HG02885 (cell line): ENCODE results near the gene LRRC8D.
"Not testable (repeated sequence)": the region's sequence is repeated elsewhere in the genome, so short reads cannot be mapped to it uniquely, and the experiment has no call there.

Experiments
- ATAC-seq: cut with Tn5 transposase; IDR thresholded peaks from one replicate; pipeline ENCODE4 v1.9.1; 2021; ENCODE audit warnings: mild to moderate bottlenecking; ENCODE audit not compliant: unreplicated experiment, poor library complexity

Gene LRRC8D

DNA sequence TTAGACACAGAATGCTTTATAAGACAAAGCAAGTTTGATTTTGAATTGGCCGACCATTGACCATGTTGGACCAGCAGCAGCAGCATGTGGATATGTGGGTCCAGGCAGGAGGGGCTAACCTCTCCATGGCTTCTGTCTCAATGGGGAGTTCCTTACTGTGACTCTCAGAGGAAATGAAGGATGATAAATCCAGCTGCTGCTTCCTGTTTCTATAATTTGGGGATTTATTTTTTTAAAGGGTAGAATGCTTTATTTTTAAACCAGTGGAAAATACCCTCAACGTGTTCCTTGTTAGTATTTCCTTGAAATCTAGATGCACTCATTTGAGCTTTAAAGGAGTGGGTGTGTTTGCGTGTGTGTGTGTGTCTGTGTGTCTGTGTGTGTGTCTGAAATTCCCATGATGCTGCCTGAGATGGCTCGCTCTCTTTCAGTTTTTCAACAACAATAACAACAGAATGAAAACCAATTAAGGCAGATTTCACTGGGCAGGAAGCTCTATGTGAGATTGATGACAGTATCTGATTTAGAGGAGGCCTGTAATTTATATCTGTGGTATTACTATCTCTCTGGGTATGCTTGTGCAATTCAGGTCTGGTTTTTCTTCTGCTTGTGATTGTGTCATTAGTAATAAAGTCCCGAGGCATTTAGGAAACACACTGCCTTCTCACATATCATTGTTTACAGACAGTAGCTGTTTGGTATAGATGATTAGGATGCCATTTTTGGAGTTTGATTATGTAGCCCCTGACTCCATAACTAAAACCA is 88.0 kb downstream of the LRRC8D start:
- no peak for ATAC-seq

DNA sequence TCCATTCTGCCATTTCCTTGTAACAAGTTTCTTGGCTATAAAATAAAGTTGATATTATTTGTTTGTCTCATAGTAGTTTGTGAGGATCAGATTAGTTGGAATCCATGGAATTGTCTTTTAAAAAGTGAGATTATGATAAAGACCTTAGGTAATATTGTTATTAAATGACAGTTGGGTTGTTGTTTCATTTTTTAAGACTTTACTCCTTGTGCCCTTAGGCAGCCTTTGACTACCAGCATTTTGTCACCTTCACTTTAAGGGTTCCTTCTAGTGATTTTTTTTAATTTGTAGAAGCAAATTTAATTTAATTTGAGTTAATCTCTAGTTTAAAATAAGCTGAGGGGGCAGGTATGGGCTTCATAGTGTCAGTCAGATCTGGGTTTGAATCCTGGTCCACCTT is 89.4 kb downstream of the LRRC8D start:
- no peak for ATAC-seq

DNA sequence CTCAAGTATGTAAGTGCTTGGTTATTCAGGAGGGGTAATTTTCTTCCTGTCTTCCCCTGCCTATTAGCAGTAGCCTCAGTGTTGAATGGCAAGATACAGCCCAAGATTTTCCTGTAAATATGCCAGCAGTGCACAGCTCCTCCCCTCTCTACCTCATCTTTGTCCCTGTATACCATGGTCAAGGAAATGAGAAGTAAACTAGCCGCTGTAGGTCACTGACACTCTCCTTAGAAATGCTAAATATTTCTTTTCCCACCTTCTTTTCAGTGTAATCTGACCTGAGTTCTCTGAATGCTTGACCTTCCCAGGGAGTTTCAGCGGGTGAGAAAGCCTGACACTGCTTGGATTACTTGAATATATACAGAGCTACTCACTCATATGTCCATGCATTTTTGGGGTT is 89.9 kb downstream of the LRRC8D start:
- ATAC-seq = no peak

DNA sequence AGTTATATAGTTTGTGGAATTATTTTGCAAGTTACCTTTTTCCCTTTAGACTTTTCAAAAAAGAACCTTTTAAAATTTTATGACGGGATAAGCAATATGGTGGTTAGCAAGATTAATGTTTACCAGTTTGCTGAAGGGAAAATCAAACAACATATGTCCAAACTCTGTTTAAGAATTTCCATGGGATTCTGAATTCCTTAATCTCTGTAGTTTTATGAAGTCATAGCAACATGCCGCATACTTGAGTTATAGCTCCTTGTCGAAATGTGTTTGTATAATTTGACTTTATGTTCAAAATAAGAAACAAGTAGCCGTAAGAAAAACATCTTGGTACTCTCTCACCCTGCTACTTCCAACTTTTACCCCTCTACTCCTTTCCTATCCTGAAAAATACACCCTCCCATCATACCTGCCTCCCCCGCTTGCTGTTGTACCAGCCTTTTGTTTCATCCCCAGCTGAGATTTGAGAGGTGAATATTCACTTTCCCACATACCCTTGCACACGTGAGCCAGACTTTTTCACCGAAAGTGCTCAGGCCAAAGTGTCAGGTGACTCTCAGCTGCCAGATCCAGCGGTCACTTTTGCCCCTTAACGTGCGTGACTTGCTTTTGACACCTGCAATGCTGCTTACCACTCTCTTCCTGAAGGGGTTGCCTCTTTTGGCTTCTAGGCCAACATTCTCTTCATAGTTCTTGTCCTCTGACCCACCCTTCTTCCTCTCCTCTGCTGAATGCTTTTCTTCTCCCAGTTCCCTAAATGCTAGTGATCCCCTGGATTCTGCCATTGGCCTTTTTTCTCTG is 90.6 kb downstream of the LRRC8D start:
- ATAC-seq = no peak

DNA sequence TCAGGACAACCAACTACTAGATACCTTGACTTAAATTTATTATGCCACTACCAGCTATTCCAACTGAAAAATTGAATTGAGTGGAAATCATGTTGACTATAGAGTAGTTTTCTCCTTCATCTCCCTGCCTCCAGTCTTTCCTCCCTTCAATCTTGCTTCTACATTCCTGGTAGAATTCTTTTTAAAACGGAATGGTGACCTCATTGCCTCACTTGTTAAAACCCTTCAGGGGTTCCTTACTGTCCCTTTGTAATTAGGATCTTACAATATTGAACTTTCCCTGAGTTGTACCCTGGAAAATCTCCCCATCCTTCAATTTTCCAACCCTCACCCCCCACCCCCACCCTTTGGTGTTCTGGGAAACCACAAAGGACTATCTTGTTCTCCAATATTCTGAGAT is 91.2 kb downstream of the LRRC8D start:
- ATAC-seq = no peak

DNA sequence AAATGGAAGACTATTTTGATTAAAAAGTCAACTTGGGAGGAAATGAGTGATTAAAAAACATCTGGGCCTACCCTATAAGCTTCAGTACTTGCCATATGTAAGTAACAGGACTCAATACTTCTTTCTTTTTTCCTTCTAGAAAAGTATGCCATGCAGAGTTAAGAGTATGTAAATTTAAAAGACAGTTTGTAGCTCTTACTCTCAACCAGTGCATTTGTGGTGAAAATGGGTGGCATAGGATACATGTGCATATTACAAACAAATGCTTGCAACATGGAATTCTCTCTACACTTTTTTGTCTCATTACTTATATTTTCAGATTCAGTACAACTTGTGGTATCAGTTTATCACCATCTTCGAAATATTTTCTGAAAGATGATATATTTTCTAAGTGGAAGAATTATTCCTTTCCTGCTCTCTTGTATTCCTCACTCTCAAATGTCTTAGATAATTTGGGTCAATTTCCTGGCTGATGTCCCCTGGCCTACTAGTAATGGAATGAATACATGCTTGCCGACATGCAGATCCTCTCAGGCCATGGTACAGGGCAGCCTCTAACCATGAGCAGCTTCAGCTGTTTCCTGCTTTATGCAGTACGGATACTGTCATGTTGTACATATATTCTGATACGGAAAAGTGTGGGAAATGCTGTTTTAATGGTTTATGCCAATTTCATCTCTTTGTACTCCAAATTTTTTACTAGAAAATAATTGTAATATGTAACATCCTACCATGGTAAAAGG is 92.7 kb downstream of the LRRC8D start:
- ATAC-seq = no peak

DNA sequence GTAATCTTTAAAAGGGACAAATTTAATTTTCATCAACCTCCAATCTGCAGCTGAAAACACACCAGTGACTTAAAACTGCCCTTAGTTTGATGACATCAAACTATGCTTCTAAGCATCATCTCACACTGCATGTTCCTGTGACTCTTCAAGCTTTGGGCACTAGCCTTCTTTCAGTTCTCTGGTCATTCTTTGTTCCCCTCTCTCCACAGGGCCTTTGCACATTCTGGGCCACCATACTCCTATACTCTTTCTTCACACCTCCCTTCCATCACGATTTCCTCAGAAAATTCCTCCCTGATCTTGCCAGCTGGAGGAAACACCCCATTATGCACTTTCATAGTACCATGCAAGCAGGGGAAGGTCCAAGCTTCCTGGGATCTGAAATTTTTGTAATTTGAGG is 96.5 kb downstream of the LRRC8D start:
- ATAC-seq = no peak

DNA sequence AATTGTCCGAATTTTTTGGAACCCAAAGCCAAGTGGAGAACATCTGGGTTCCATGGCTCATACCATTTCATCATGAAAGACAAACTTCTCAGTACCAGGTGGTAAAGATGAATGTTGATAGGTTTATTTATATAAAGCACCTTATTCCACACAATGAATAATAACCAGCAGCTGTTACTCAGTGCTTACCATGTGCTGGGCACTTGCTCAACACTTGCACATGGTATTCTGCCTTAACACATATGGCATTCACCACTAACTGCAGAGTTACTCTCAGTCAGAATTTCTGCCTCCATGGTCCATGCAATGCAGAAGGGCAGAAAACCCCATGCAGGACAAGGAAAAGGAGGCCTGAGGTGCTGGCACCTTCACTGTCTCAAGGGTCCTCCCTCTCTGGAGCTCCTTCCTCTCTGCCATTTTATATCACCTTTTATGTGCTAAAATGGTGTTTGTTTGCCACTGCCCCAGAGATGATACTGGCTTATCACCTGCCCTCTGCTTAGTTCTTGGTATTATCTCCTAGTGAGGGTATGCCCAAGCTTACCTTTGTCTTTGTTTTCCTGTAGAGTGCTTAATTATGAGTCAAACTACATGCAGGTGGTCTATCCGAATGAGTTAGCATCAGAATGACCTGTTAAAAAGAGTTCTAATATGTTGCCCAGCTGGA is 97.4 kb downstream of the LRRC8D start:
- ATAC-seq = no peak

DNA sequence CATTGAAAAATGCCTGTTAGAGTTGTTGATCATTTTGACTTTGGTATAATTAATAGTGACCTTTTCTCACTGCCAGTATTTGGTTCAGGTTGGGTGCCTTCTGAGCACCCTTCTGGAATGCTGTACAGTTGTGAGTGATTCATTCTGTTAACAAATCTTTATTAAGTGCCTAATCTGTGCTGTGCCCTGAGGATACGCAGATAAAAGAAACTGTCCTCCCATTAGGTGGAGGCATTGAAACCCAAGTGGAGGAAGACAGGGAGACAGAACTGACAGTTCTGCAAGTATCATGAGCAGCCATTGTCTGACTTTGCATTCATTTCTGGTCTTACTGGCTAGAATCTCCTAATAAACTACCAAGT is 97.9 kb downstream of the LRRC8D start:
- no peak for ATAC-seq

DNA sequence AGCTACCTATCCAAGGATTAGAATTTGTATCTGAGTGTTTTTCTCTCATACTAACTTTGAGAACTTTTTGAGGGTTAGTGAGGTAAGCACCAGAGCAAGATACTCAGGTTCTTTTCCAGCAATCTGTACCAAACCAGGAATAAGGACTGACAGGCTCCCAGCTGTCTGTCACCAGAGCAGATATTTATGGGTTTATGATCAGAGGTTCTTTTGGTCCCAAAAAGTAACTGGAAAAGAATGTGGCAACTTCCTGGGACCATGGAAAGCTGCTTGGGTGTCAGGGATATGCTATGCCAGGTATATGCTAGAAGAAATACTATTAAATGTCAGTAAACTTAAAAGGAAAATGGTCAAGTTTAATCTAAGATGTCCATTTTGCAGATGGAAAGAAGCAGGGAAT is 98.3 kb downstream of the LRRC8D start:
- no peak for ATAC-seq

DNA sequence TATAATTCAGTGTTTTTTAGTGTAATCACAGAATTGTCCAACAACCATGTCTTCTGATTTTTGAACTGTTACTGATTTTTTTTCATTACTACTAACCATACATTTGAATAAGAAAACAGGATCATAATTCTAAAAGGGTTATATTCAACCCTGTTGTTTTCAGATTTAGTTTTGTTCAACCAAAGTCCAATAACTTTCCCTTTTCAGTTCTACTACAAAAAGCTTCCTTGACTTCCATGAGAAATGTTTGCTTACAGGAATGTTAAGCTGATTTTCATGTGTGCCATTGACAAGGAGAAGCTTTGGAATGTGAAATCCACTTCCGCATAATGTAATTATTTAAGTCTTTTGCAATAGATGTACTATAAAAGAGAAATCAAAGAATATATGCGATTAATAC is 102.1 kb downstream of the LRRC8D start:
- no peak for ATAC-seq

DNA sequence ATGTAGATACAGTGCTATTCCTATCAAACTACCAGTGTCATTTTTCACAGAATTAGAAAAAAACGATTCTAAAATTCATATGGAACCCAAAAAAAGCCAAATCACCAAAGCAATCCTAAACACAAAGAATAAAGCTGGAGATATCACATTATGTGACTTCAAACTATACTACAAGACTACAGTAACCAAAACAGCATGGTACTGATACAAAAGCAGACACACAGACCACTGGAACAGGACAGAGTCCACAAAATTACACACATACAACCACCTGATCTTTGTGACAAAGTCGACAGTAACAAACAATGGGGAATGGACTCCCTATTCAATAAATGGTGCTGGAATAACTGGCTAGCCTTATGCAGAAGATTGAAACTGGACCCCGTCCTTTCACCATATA is 102.7 kb downstream of the LRRC8D start:
- ATAC-seq = no peak

DNA sequence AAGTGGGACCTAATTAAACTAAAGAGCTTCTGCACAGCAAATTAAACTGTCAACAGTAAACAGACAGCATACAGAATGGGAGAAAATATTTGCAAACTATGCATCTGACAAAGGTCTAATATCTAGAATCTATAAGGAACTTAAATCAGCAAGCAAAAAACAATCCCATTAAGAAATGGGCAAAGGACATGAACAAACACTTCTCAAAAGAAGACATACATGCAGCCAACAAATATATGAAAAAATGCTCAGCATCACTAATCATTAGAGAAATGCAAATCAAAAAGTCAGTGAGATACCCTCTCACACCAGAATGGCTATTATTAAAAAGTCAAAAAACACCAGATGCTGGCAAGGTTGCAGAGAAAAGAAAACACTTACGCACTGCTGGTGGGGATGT is 103.2 kb downstream of the LRRC8D start:
- not testable (repeated sequence) for ATAC-seq

DNA sequence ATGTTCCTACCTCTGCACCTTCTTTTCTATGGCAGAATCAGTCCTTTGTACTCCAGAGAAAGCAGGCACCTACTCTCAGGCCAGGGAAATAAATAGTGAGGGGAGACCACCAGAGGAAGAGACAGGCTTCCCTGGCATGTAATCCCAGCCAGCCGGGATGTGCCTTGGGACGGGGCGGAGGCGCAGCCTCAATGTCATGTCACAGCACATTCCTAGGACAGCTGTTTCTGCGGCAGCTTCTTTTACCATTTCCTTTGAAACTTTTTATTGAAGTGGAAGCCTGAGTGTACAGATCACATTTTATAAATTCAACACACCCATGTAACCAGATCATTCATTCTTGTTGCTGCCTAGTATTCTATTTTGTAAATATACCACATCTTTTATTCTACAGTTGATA is 106.2 kb downstream of the LRRC8D start:
- ATAC-seq = no peak

DNA sequence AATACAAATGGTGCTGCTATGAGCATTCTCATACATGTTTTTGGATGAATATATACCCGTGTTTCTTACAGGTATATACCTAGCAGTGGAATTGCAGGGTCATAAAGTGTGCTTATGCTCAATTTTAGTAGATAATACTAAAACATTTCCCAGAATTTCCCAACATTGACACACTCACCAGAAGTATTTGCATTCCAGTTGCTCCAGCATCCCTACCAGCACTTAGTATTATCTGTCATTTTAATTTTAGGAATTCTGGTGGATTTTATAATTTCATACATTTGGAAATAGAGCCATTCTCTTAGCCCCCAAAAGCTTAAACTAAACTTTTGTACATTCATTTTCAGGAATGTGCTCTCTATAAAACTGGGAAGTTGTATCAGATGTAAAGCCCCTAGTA is 106.6 kb downstream of the LRRC8D start:
- ATAC-seq = no peak

DNA sequence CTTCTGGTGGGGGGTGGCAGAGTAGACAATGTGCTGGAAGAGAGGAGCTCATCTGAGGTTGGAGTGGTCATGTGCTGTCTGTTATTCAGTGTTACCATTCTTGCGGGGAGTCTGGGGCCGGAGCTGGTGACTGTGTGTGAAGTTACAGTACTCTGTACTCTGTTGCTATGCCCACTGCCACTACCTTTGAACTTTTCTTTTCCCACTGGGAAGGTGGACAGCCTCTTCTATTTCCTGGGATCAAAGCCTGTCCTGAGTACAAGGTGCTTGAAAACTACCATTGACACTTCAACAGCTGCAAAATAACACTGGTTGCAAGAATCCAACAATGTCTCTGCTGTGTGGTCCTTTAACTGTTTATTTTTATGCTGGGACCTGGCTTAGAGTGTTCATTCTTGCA is 107.7 kb downstream of the LRRC8D start:
- ATAC-seq = no peak

DNA sequence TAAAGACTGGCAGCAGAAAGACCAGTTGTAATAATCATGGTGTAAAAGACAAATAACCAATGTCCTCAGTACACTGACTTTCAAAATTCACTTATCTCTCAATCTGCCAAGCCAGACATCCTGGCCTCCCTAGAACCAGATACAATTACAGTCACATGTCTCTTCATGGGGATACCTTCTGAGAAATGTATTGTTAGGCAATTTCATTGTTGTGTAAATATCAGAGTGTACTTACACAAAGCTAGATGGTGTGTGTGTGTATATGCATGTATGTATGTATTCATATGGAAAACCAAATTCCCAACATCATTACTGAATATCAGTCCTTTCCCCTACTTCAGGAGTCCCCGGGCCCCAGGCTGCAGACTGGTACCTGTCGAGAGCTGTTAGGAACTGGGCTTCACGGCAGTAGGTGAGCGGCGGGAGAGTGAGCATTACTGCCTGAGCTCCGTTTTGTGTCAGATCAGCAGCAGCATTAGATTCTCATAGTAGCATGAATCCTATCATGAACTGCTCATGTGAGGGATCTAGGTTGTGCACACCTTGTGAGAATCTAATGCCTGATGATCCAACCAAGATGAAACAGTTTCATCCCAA is 108.7 kb downstream of the LRRC8D start:
- no peak for ATAC-seq

DNA sequence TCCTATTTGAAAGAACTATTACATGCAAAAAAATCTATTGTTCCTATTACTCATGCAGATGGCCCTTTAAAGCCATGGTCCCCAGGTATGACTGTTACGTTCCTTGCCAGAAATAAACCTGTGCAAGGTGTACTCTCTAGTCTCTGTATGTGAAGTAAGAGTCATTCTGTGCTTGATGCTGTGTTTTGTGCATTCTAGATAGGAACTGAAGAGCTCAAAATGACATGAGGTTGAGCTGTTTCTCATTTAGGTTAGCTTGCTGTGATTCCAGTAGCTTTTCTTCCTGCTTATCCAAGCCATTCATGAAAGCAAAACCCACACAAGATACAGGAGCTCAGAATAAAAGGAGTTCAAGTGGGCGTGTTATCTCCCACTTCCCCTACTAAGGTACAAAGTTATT is 109.7 kb downstream of the LRRC8D start:
- no peak for ATAC-seq

DNA sequence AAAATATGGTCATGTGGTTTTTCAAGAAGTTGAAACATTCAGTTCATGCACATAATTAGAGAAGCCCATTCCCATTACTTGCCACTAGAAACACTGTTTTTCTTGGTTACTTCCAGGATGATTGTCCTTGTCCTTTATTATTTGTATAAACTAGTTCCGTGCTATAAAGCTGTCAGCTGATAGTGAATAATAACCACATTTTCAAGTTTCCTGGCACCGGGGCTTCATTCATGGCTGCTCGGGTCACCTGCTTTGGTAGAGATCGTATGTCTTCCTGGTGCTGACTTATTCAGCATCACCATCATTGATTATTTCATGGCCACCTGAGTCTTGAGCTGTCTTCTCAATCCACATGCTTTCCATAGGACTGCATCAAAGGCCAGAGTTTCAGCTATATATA is 111.1 kb downstream of the LRRC8D start:
- no peak for ATAC-seq

DNA sequence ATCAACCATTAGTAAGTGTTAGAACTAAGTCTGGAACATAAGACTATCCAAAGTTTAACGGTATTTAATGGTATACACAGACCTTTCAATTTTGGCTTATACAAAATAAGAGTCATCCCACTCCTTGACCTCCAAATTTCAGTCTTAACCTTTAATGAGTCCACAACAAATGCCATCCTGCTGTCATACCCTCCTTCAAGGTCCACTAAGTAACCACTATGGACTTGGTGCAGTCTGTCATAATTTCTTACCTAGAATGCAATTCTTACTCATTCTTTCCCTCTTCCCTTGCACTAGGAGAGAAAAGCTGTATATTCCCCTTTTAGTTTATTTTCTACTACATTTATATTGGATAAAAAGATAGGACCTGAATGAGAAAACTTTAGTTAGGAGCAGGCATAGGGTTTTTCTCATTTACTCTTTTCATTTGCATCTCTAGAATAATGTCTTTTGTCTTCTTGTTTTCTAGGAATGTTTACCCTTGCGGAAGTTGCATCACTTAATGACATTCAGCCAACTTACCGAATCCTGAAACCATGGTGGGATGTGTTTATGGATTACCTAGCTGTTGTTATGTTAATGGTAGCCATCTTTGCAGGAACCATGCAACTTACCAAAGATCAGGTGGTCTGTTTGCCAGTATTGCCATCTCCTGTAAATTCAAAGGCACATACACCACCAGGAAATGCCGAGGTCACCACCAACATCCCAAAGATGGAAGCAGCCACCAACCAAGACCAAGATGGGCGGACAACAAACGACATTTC is 111.9 kb downstream of the LRRC8D start:
- no peak for ATAC-seq
